ENCODE data around the gene TUBB1.

- TF ChIP-seq CTCF (IDR thresholded peaks at IDR 0.05) (no peak), POLR2A (IDR thresholded peaks at IDR 0.05; ENCODE audit: low read depth) (no peak)
These were observed 12.4 kb downstream of the TUBB1 start for GRCh38 chr20:59031564-59032022.
